IMR-90 (cell line): ENCODE results near the gene MALSU1. TPM values are rescaled to one million over a fixed set of nuclear protein-coding genes. Genes with fewer than 3 reads are reported as not detected.
A peak's percentile ranks its signal among the peaks of the same experiment; 100 is the strongest.

ENCODE experiments used
- ATAC-seq: fragments of 200-7000 bp; cut with Tn5 transposase; 2 replicates; pipeline ENCODE4 v1.9.1; 2020; ENCODE audit warnings: low read depth, mild to moderate bottlenecking, moderate library complexity
- BruUV-seq: library from RNA; stranded (reverse); fragments of 400-500 nt; replicated peaks from 2 replicates; lab custom pipeline; 2021; lab: Mats Ljungman, UMichigan
- CTCF ChIA-PET: fragments of 300-600 bp; formaldehyde crosslinking; extraction: SDS; loops from one replicate; lab custom pipeline; 2021; ENCODE audit warnings: antibody characterized with exemption; lab: Yijun Ruan, JAX
- POLR2A ChIA-PET: fragments of 300-600 bp; sonication (Branson Sonifier 250); formaldehyde crosslinking; loops from one replicate; lab custom pipeline; 2022; ENCODE audit warnings: antibody characterized with exemption; ENCODE audit not compliant: unreplicated experiment; lab: Charles Lee
- DNase-seq: peaks from one replicate; pipeline ENCODE4 v3.0.0; 2013
- H2AFZ ChIP-seq: replicated peaks from 2 replicates; pipeline ENCODE3; 2013; ENCODE audit warnings: low read length, mild to moderate bottlenecking; ENCODE audit not compliant: poor library complexity
- H2AK5ac ChIP-seq: 2 replicates; pipeline ENCODE4 v1.6.1; 2013; ENCODE audit warnings: low read depth, low read length, inconsistent platforms
- H2AK9ac ChIP-seq: replicated peaks from 2 replicates; pipeline ENCODE3; 2013; ENCODE audit warnings: mild to moderate bottlenecking, low read depth, low read length, moderate library complexity; ENCODE audit not compliant: poor library complexity
- H2BK120ac ChIP-seq: 2 replicates; pipeline ENCODE4 v1.6.1; 2013; ENCODE audit warnings: low read depth, low read length, inconsistent platforms
- H2BK15ac ChIP-seq: 3 replicates; pipeline ENCODE4 v1.6.1; 2013; ENCODE audit warnings: low read depth, low read length, inconsistent platforms
- H2BK20ac ChIP-seq: 2 replicates; pipeline ENCODE4 v1.6.1; 2013; ENCODE audit warnings: low read depth, mild to moderate bottlenecking, inconsistent platforms, low read length, moderate library complexity
- H2BK5ac ChIP-seq: 2 replicates; pipeline ENCODE4 v1.6.1; 2013; ENCODE audit warnings: mild to moderate bottlenecking, low read depth, low read length, inconsistent platforms; ENCODE audit not compliant: poor library complexity, severe bottlenecking
- H3K14ac ChIP-seq: replicated peaks from 2 replicates; pipeline ENCODE4 v1.6.1; 2013; ENCODE audit warnings: low read depth, low read length, inconsistent platforms
- H3K18ac ChIP-seq: 2 replicates; pipeline ENCODE4 v1.6.1; 2013; ENCODE audit warnings: low read depth, low read length, control low read depth
- H3K23ac ChIP-seq: 2 replicates; pipeline ENCODE4 v1.6.1; 2013; ENCODE audit warnings: low read depth, low read length, inconsistent platforms
- H3K27ac ChIP-seq: 2 replicates; pipeline ENCODE4 v1.5.1; 2013; ENCODE audit warnings: mild to moderate bottlenecking, control low read depth, low read length; ENCODE audit not compliant: insufficient read depth
- H3K27me3 ChIP-seq: 2 replicates; pipeline ENCODE4 v1.6.1; 2013; ENCODE audit warnings: low read length; ENCODE audit not compliant: control insufficient read depth, insufficient read depth
- H3K36me3 ChIP-seq: 2 replicates; pipeline ENCODE4 v1.6.1; 2013; ENCODE audit warnings: low read length, mixed read lengths; ENCODE audit not compliant: control insufficient read depth, insufficient read depth
- H3K4ac ChIP-seq: 2 replicates; pipeline ENCODE4 v1.6.1; 2013; ENCODE audit warnings: low read depth, low read length, inconsistent platforms
- H3K4me1 ChIP-seq: 2 replicates; pipeline ENCODE4 v1.6.1; 2013; ENCODE audit warnings: low read length, mixed read lengths; ENCODE audit not compliant: control insufficient read depth, insufficient read depth
- H3K4me2 ChIP-seq: 2 replicates; pipeline ENCODE4 v1.6.1; 2013; ENCODE audit warnings: low read depth, mild to moderate bottlenecking, control low read depth, low read length, moderate library complexity
- H3K4me3 ChIP-seq: 2 replicates; pipeline ENCODE4 v1.5.1; 2013; ENCODE audit warnings: low read depth, mild to moderate bottlenecking, control low read depth, low read length, moderate library complexity; ENCODE audit not compliant: insufficient read depth
- H3K56ac ChIP-seq: 2 replicates; pipeline ENCODE4 v1.6.1; 2013; ENCODE audit warnings: low read length, inconsistent platforms; ENCODE audit not compliant: insufficient read depth; ENCODE audit errors: extremely low read depth
- H3K79me1 ChIP-seq, 2 experiments: 2 replicates each; pipeline ENCODE4 v1.6.1; 2013; ENCODE audit warnings: low read length in 2 of 2, inconsistent platforms in 1 of 2, low read depth in 1 of 2
- H3K9ac ChIP-seq: 2 replicates; pipeline ENCODE4 v1.6.1; 2013; ENCODE audit warnings: low read depth, low read length, control low read depth
- H3K9me1 ChIP-seq: 2 replicates; pipeline ENCODE4 v1.6.1; 2013; ENCODE audit warnings: low read length, inconsistent platforms; ENCODE audit not compliant: insufficient read depth
- H3K9me3 ChIP-seq: 2 replicates; pipeline ENCODE4 v1.6.1; 2013; ENCODE audit warnings: low read length; ENCODE audit not compliant: control insufficient read depth, insufficient read depth
- H4K20me1 ChIP-seq: 2 replicates; pipeline ENCODE4 v1.6.1; 2013; ENCODE audit warnings: low read length, inconsistent platforms; ENCODE audit not compliant: insufficient read depth
- H4K5ac ChIP-seq: 2 replicates; pipeline ENCODE4 v1.6.1; 2013; ENCODE audit warnings: mild to moderate bottlenecking, low read depth, low read length, control low read depth
- H4K8ac ChIP-seq, 2 experiments: 2 replicates each; pipeline ENCODE4 v1.6.1; 2013; ENCODE audit warnings: low read depth in 2 of 2, low read length in 2 of 2, control low read depth in 1 of 2, inconsistent platforms in 1 of 2
- H4K91ac ChIP-seq: 2 replicates; pipeline ENCODE4 v1.6.1; 2013; ENCODE audit warnings: low read depth, low read length, inconsistent platforms; ENCODE audit not compliant: insufficient read depth
- BHLHE40 ChIP-seq: fragments of 150-350 bp; IDR thresholded peaks from 2 replicates; pipeline ENCODE4 v1.6.1; 2016; ENCODE audit warnings: mild to moderate bottlenecking, low read depth, low read length
- CEBPB ChIP-seq: IDR thresholded peaks from 2 replicates; pipeline ENCODE4 v1.6.1; 2012; ENCODE audit warnings: low read depth, low read length, improper control_type of control experiment
- CHD1 ChIP-seq: IDR thresholded peaks from 2 replicates; pipeline ENCODE4 v1.6.1; 2012; ENCODE audit warnings: low read depth, low read length, improper control_type of control experiment
- CTCF ChIP-seq: conservative IDR thresholded peaks from 2 replicates; pipeline ENCODE4 v1.5.1; 2012; ENCODE audit warnings: mild to moderate bottlenecking, low read depth, low read length, improper control_type of control experiment
- ELK1 ChIP-seq: fragments of 150-350 bp; IDR thresholded peaks from 2 replicates; pipeline ENCODE4 v1.6.1; 2016; ENCODE audit warnings: low read depth, mild to moderate bottlenecking, low read length, moderate library complexity, borderline replicate concordance
- MAZ ChIP-seq: IDR thresholded peaks from 2 replicates; pipeline ENCODE4 v1.6.1; 2012; ENCODE audit warnings: low read depth, mild to moderate bottlenecking, low read length, improper control_type of control experiment, moderate library complexity, borderline replicate concordance
- MXI1 ChIP-seq: IDR thresholded peaks from 2 replicates; pipeline ENCODE4 v1.6.1; 2012; ENCODE audit warnings: low read depth, mild to moderate bottlenecking, low read length, moderate library complexity, borderline replicate concordance
- NFE2L2 ChIP-seq: fragments of 150-350 bp; IDR thresholded peaks from 2 replicates; pipeline ENCODE4 v1.6.1; 2016; ENCODE audit warnings: low read depth, mild to moderate bottlenecking, low read length
- RAD21 ChIP-seq: IDR thresholded peaks from 2 replicates; pipeline ENCODE4 v1.6.1; 2012; ENCODE audit warnings: low read length, improper control_type of control experiment
- RCOR1 ChIP-seq: IDR thresholded peaks from 2 replicates; pipeline ENCODE4 v1.6.1; 2012; ENCODE audit warnings: mild to moderate bottlenecking, low read length, improper control_type of control experiment; ENCODE audit not compliant: insufficient replicate concordance
- RFX5 ChIP-seq: IDR thresholded peaks from 2 replicates; pipeline ENCODE4 v1.8.0; 2012; ENCODE audit warnings: low read depth, mild to moderate bottlenecking, low read length, moderate library complexity
- USF2 ChIP-seq: fragments of 150-350 bp; IDR thresholded peaks from 2 replicates; pipeline ENCODE4 v1.6.1; 2017; ENCODE audit warnings: mild to moderate bottlenecking, antibody characterized with exemption, low read length, low read depth
- WGBS, 2 experiments: methylation state at CpG; one replicate each; pipeline versions ENCODE4 v1.1.5 to v1.1.7; 2013; ENCODE audit warnings: missing lambda C conversion rate in 2 of 2; ENCODE audit not compliant: insufficient read length in 1 of 2; ENCODE audit errors: extremely low coverage in 2 of 2; 5-methylcytosine and 5-hydroxymethylcytosine counted together
- dilution Hi-C: fragments of 300-500 bp; cut with HindIII; formaldehyde crosslinking; loops from one replicate; pipeline ENCODE4 v1.14.3; 2018; ENCODE audit warnings: low sequenced_read_pairs; ENCODE audit not compliant: unreplicated experiment
- in situ Hi-C: fragments of 300-500 bp; cut with MboI; formaldehyde crosslinking; loops from 3 replicates; pipeline ENCODE4 v1.14.3; 2019; ENCODE audit warnings: low sequenced_read_pairs, inconsistent platforms, mixed read lengths
- intact Hi-C: fragments of 100-400 bp; cut with micrococcal nuclease; formaldehyde crosslinking; loops from 2 replicates; pipeline ENCODE4 v1.10.0; 2022
- polyA plus RNA-seq, 3 experiments: library from polyadenylated mRNA; depleted of rRNA; stranded (reverse); fragments of >200 nt; gene quantifications; 2 replicates each; pipeline ENCODE4 v1.2.3, GENCODE V29; 2012; ENCODE audit warnings: low replicate concordance in 1 of 3
- total RNA-seq: library from RNA; depleted of rRNA; stranded (reverse); fragments of >200 nt; gene quantifications from 2 replicates; pipeline ENCODE4 v1.2.3, GENCODE V29; 2012

Gene MALSU1
- total and polyA plus RNA-seq, 2 of the 4 experiments (the other 2 are of a cell fraction): 30.5 to 36.0 TPM

GRCh38 chr7:23347033-23347681, 48.0 kb downstream of the MALSU1 start:
- no peaks in the 10 kb centered on the region for H3K9me3 ChIP-seq
- peaks cover 33% of the 10 kb centered on the region for H3K9me1 ChIP-seq
- H3K27me3 ChIP-seq: no peaks in the 10 kb centered on the region
- peak overlapping the region; percentile 89 for H4K91ac ChIP-seq
- H2BK120ac ChIP-seq: peak overlapping the region; percentile 84
- H3K4ac ChIP-seq: peak overlapping the region; percentile 57
- peaks cover 4% of the 10 kb centered on the region; the same call in 1 of the 2 replicates for H4K20me1 ChIP-seq
- peak overlapping the region; percentile 65 for H3K14ac ChIP-seq
- H3K56ac ChIP-seq: peak overlapping the region; percentile 72
- ChIA-PET CTCF (interaction anchor here (0.9 to 1.7 kb wide), 2 partner anchors 11 to 74 kb away, joined by 3 to 5 read pairs; no protein-coding TSS in a partner anchor), POLR2A (no interaction called here)
- H3K27ac ChIP-seq: peak overlapping the region; percentile 62
- H3K36me3 ChIP-seq: peaks cover 14% of the 10 kb centered on the region
- dilution Hi-C loops (no loop called here), intact Hi-C loops (no loop called here), in situ Hi-C loops (no loop called here)
- H3K4me1 ChIP-seq: peaks cover 30% of the 10 kb centered on the region
- H2BK5ac ChIP-seq: peak overlapping the region; percentile 91
- TF ChIP-seq RFX5 (no peak), RCOR1 (no peak), ELK1 (no peak), MXI1 (no peak), CHD1 (no peak), USF2 (no peak), MAZ (no peak), BHLHE40 (no peak), RAD21 (no peak), CEBPB (no peak), NFE2L2 (no peak), CTCF (no peak)
- H3K18ac ChIP-seq: peak overlapping the region; percentile 46
- peak overlapping the region; percentile 56 for H2AK9ac ChIP-seq
- no CpG with 5 or more reads among the region's 9 CpGs for WGBS, 2 experiments
- peak overlapping the region; percentile 21; the same call in 1 of the 2 replicates for H3K9ac ChIP-seq
- H2BK15ac ChIP-seq: peak overlapping the region; percentile 92; the same call in 2 of the 3 replicates
- no peak for DNase-seq
- peak overlapping the region; percentile 56; the same call in 1 of the 2 replicates for H3K4me2 ChIP-seq
- peaks cover 22 to 69% of the 10 kb centered on the region in 2 experiments for H3K79me1 ChIP-seq
- H2BK20ac ChIP-seq: peak overlapping the region; percentile 81
- H3K4me3 ChIP-seq: peak overlapping the region; percentile 21; the same call in 1 of the 2 replicates
- no peak overlapping the region for H2AFZ ChIP-seq
- no TSS peak for BruUV-seq
- H4K5ac ChIP-seq: peak overlapping the region; percentile 31; the same call in 1 of the 2 replicates
- peak overlapping the region; percentile 83 for H2AK5ac ChIP-seq
- peak overlapping the region; percentile 83 for H3K23ac ChIP-seq
- peak overlapping the region; percentile 38 to 82 for H4K8ac ChIP-seq
- 0 out of 2 replicates have a peak, but pooled peaks have one; percentile 8 for ATAC-seq
